KMS-11 (cell line): ENCODE data around the gene GRHL1.

Experiments
- H2AFZ ChIP-seq: fragments of 200-600 bp; sonication (generic); 2 replicates; pipeline ENCODE4 v1.6.1; 2016; ENCODE audit warnings: antibody characterized with exemption, mixed run types, low read depth
- H3K27ac ChIP-seq: fragments of 200-600 bp; sonication (generic); 2 replicates; pipeline ENCODE4 v1.6.1; 2016; ENCODE audit warnings: mild to moderate bottlenecking, mixed run types
- H3K27me3 ChIP-seq: fragments of 200-600 bp; sonication (generic); 2 replicates; pipeline ENCODE4 v1.6.1; 2017; ENCODE audit warnings: mild to moderate bottlenecking, low read depth, mixed run types, moderate library complexity; ENCODE audit not compliant: insufficient read depth
- H3K36me3 ChIP-seq: fragments of 200-600 bp; sonication (generic); 2 replicates; pipeline ENCODE4 v1.6.1; 2017; ENCODE audit warnings: mild to moderate bottlenecking, mixed run types; ENCODE audit not compliant: insufficient read depth
- H3K4me1 ChIP-seq: fragments of 200-600 bp; sonication (generic); 2 replicates; pipeline ENCODE4 v1.6.1; 2016; ENCODE audit warnings: mild to moderate bottlenecking, low read depth, mixed run types; ENCODE audit not compliant: poor library complexity, severe bottlenecking
- H3K4me2 ChIP-seq: fragments of 200-600 bp; sonication (generic); 2 replicates; pipeline ENCODE4 v1.7.0; 2016; ENCODE audit warnings: mild to moderate bottlenecking, mixed run types
- H3K4me3 ChIP-seq: fragments of 200-600 bp; sonication (generic); IDR thresholded peaks from 2 replicates; pipeline ENCODE4 v1.6.1; 2017; ENCODE audit warnings: low read depth, low read length, mixed read lengths; ENCODE audit not compliant: insufficient read depth
- H3K79me2 ChIP-seq: fragments of 200-600 bp; sonication (generic); 2 replicates; pipeline ENCODE4 v1.6.1; 2016; ENCODE audit warnings: low read depth, mixed run types; ENCODE audit not compliant: insufficient read depth
- H3K9ac ChIP-seq: fragments of 200-600 bp; sonication (generic); 2 replicates; pipeline ENCODE4 v1.6.1; 2016; ENCODE audit warnings: mild to moderate bottlenecking, mixed run types
- H4K20me1 ChIP-seq: fragments of 200-600 bp; sonication (generic); 2 replicates; pipeline ENCODE4 v1.6.1; 2016; ENCODE audit warnings: mild to moderate bottlenecking, mixed run types; ENCODE audit not compliant: insufficient read depth
- TF ChIP-seq, protein P1 (sequence below): fragments of 200-600 bp; sonication (generic); conservative IDR thresholded peaks from 2 replicates; pipeline ENCODE4 v1.6.1; 2017; ENCODE audit warnings: low read depth, mild to moderate bottlenecking, antibody characterized with exemption, low read length, moderate library complexity, mixed read lengths

Gene GRHL1

DNA sequence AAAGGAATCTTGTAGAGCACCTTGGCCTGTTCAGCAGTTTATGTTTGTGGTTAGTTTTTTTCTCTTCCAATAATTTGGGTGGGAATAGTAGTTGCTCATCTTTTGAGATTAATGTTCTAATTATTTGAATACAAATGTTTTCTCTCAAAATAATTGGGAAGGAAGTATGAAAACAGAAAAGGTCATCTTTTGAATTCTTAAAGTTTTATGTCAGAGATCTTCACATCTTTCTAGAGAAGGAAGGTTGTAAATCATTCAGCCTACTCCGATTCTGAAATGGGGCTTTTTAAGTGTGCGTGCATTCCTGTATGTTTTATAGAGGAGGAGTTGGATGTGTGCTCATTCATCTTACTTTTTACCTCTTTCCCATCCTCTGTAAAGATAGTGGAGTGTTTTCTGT is 29.0 kb downstream of the GRHL1 start:
- H4K20me1 ChIP-seq: no peaks in the 10 kb centered on the region
- no peaks in the 10 kb centered on the region for H3K36me3 ChIP-seq
- H3K79me2 ChIP-seq: no peaks in the 10 kb centered on the region
- H3K27ac ChIP-seq: no peak overlapping the region
- H3K4me2 ChIP-seq: no peak overlapping the region
- H2AFZ ChIP-seq: no peak overlapping the region
- TF ChIP-seq, protein P1, sequence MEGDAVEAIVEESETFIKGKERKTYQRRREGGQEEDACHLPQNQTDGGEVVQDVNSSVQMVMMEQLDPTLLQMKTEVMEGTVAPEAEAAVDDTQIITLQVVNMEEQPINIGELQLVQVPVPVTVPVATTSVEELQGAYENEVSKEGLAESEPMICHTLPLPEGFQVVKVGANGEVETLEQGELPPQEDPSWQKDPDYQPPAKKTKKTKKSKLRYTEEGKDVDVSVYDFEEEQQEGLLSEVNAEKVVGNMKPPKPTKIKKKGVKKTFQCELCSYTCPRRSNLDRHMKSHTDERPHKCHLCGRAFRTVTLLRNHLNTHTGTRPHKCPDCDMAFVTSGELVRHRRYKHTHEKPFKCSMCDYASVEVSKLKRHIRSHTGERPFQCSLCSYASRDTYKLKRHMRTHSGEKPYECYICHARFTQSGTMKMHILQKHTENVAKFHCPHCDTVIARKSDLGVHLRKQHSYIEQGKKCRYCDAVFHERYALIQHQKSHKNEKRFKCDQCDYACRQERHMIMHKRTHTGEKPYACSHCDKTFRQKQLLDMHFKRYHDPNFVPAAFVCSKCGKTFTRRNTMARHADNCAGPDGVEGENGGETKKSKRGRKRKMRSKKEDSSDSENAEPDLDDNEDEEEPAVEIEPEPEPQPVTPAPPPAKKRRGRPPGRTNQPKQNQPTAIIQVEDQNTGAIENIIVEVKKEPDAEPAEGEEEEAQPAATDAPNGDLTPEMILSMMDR: no peak
- H3K4me3 ChIP-seq: no peak overlapping the region
- H3K9ac ChIP-seq: no peak overlapping the region
- H3K27me3 ChIP-seq: no peaks in the 10 kb centered on the region
- H3K4me1 ChIP-seq: peaks cover 5% of the 10 kb centered on the region

DNA sequence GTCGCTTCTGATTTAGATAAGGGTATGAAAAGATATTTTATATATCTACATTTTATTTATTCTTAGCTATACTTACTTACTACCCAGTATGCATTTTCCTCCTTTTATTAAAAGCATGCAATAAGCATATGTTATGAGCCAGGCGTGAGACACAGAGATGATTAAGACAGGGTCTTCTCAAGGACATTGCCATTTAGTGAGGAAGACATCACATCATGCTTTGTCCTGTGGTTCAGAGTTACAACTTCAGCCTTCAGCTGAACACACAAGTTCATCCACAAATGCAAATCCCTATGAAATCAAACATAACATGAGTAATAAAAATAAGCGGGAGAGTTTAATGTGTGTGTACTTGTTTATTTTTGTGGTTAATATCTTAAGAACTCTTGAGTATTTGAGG is 30.2 kb downstream of the GRHL1 start:
- Histone ChIP-seq H3K4me2 (no peak overlapping the region), H3K79me2 (no peaks in the 10 kb centered on the region), H4K20me1 (no peaks in the 10 kb centered on the region), H3K4me3 (no peak overlapping the region), H2AFZ (no peak overlapping the region), H3K36me3 (no peaks in the 10 kb centered on the region), H3K4me1 (peaks cover 5% of the 10 kb centered on the region), H3K27ac (no peak overlapping the region), H3K9ac (no peak overlapping the region), H3K27me3 (no peaks in the 10 kb centered on the region)
- TF ChIP-seq, protein P1: no peak

DNA sequence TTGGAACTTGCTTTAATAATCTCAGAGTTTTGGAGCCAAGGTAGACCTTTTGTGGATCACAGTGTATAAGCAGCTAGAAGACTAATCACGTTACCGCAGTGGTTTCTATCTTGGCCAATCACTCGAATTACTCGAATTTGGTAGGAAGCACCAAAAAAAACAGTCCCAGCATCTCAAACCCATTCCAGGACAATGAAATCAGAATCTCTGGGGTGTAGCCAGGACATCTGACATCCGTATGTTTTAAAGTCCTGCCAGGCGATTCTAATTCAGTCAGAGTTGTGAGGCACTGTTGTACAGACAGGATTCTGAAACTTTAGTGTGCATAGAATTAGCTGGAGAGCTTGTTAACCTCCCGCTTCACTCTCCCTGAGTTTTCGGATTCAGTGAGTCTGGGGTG is 30.8 kb downstream of the GRHL1 start:
- no peaks in the 10 kb centered on the region for H3K27me3 ChIP-seq
- H4K20me1 ChIP-seq: no peaks in the 10 kb centered on the region
- H2AFZ ChIP-seq: no peak overlapping the region
- H3K27ac ChIP-seq: no peak overlapping the region
- H3K36me3 ChIP-seq: no peaks in the 10 kb centered on the region
- peaks cover 5% of the 10 kb centered on the region for H3K4me1 ChIP-seq
- no peak overlapping the region for H3K9ac ChIP-seq
- H3K79me2 ChIP-seq: no peaks in the 10 kb centered on the region
- H3K4me2 ChIP-seq: no peak overlapping the region
- TF ChIP-seq, protein P1: no peak
- H3K4me3 ChIP-seq: no peak overlapping the region

DNA sequence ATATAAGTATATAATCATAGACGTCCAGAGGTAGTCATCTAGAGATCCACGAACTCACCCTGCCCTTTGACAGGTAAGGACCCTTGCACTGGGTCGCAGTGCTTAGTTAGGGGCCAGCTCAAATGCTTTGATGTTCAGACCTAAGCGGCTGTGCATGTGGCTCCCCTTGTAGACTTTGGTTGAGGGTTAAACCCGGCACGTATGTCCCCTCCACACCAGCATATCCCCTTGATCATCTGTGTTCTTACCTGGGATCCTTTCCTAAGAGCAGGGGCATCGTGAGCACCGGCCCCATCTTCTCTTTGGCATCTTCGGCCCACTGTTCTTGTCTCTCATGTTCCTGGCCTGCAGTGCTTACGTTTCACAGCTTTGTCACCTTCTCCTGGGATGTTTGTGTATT is 31.4 kb downstream of the GRHL1 start:
- Histone ChIP-seq H3K4me2 (no peak overlapping the region), H3K27ac (no peak overlapping the region), H4K20me1 (no peaks in the 10 kb centered on the region), H3K79me2 (no peaks in the 10 kb centered on the region), H3K9ac (no peak overlapping the region), H3K27me3 (no peaks in the 10 kb centered on the region), H2AFZ (no peak overlapping the region), H3K36me3 (no peaks in the 10 kb centered on the region), H3K4me3 (no peak overlapping the region), H3K4me1 (peaks cover 5% of the 10 kb centered on the region)
- TF ChIP-seq, protein P1: no peak
